Mammary epithelial cell (primary cell): ENCODE data around the gene ANKRD40.

Experiments
- CTCF ChIP-seq, 2 donors: IDR thresholded peaks in 1 of 2; conservative IDR thresholded peaks in 1 of 2; 2 replicates each; pipeline ENCODE4 v1.5.1; 2011 to 2012; ENCODE audit warnings: inconsistent platforms in 2 of 2, low read length in 2 of 2, mild to moderate bottlenecking in 2 of 2, control low read depth in 1 of 2, low read depth in 1 of 2; ENCODE audit not compliant: insufficient read depth in 1 of 2; ENCODE audit errors: extremely low read depth in 1 of 2
- EZH2 ChIP-seq: IDR thresholded peaks from 2 replicates; pipeline ENCODE4 v1.6.1; 2012; ENCODE audit warnings: low read length, inconsistent platforms, borderline replicate concordance

GRCh38 chr17:50708050-50709000, 611 bp upstream of the ANKRD40 start:
- TF ChIP-seq CTCF (conservative IDR thresholded peaks at IDR 0.05 in 1 of 2, IDR thresholded peaks at IDR 0.05 in 1 of 2; ENCODE audit: extremely low read depth in 1 of 2, insufficient read depth in 1 of 2, low read depth in 1 of 2, low read length in 2 of 2) = no peak
- TF ChIP-seq EZH2 = no peak
